Activated CD4-positive, alpha-beta T cell treated with anti-CD3 and anti-CD28 coated beads for 1 hour (primary cell): ENCODE data around the gene CYTL1.

Source experiments
- DNase-seq: peaks from one replicate; pipeline ENCODE4 v3.0.0-alpha.2; 2020

CYTL1 gene

DNA sequence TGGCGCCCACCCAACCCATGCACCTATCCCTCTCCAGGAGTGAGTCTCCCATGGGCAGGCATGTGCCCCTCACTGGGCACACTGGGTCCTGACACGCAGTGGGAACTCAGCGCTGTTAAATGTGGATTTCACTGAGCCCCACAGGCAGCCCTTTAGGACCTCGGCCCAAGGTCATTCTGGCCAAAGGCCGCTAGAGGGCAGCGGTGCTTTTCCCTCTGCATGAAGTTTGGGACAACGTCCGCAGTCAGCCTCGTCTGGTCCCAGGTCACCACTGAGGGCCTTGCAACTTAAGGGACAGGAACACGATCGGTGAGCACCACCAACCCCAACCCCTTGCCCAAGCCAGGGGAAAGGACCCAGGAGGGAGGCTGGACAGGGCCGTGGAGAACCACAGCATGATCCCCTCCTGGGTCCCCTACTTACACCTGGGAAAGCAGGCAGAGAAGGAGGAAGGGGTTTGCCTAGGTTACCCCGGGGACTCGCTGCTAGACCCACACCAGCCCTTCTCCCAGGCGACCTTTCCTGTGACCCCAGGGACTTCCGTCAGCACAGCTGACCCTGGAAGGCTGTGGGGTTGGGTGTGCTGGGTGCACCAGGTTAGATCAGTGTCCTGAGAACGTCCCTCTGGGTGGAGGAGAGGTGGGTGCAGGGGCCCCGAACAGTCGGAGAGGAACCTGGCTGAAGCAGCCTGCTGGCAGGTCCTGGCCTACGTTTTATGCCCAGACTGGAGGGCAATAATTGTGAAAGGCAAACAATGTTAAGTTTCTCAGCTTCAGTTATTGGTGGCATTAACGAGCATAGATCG is 24.0 kb downstream of the CYTL1 start:
- DNase-seq, result no peak

DNA sequence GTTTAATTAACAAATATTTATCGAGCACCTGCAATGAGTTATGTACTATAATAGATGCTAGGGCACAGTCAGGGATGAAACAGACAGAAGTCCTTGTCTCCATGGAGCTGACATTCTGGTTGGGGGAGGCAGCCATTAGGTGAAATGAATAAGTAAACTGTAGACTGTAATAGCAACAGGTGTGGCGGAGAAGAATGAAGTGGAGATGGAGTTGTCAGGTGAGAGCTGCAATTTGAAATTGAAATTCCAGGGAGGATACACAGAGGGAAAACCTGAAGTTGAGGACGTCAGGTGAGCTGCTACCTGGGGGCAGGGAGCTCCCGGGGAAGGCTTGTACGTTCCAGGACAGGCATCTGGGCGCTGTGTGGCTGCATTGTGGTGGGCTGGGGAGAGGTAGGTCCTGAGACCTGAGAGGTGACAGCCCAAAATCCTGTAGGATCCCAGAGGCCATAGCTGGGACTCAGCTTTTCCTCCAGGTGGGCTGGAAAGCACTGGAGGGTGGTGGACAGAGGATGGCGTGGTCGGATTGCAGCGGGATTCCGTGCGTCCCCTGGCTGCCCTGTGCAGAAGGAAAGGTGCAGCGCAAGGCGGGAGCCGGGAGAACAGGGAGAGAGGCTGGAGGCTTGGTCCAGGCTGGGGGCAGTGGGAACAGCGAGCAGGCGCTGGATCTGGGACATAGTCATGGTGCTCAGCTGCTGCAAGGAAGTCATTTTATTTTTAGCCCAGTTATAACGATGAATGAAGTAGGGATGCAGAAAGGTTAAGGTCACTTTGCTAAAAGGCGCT is 24.8 kb downstream of the CYTL1 start:
- no peak for DNase-seq

- no peak for DNase-seq
These were observed 26.4 kb downstream of the CYTL1 start for GRCh38 chr4:4992833-4993232.

DNA sequence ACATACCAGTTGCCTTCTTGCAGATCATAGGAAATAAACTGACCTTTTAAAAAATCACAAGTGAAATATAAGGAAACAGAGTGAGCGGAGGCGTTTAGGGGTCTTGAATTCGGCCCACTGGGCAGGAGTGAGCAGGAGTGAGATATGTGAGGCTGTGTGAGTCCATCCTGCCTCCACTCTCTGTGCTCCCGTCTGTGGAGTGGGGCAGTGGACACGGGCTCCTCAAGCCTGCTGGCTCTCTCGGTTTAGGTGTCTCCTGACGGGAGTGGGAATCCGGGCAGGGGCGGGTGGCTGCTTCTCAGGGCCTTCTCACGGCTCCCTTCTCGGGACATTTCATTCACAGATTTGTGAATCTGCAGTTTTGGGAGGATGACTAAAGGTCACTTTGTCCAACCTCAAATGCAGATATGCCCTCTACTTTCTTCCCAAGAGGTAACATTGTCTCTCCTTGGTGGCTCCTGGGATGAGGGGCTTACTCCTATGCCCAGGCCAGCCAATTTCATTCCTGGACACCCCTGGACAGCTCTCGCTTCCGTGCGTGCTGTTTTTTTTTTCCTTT is 27.6 kb downstream of the CYTL1 start:
- no peak for DNase-seq

GRCh38 chr4:4990857-4991540 is 28.3 kb downstream of the CYTL1 start:
- DNase-seq, result no peak

DNA sequence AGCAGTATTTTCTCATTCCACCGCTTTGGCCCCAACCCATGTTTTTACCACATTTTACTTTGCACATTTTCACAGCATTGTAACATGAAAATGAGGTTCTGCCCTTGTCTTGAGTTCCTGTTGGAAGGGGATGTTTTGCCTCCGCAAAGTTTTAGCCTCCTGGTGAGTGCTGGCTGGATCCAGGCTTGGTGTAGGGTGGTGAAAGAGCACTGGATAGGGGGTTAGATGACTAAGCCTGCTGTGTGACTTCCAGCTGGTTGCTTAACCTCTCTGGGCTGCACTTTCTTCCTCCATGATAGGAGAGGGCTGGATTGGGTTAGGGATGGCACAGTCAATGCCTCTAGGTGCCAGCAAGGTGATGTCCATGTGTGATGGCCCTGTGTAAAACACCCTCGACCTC is 28.9 kb downstream of the CYTL1 start:
- DNase-seq, result no peak

- no peak for DNase-seq
These were observed 30.1 kb downstream of the CYTL1 start for GRCh38 chr4:4989083-4989622.

GRCh38 chr4:4987656-4988055 is 31.6 kb downstream of the CYTL1 start:
- DNase-seq, result no peak

DNA sequence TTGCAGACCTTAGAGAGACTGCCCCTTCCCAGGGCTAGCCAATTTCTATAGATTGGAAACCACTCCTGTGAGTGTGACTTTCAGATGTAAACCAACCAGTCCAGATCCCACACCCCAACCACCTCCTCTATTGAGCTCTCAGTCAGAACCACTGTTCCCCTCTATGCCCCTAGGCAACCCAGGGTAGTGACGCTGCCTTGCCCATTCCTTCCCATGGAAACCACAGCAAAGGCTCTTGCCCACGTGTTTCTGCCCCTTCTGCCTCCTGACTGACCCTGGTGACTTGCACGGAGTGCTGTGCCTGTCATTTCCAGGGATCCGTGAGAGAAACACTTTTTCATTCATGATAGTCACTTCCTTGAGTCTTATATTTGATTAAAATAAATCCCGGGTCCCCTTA is 32.4 kb downstream of the CYTL1 start:
- DNase-seq, result no peak

DNA sequence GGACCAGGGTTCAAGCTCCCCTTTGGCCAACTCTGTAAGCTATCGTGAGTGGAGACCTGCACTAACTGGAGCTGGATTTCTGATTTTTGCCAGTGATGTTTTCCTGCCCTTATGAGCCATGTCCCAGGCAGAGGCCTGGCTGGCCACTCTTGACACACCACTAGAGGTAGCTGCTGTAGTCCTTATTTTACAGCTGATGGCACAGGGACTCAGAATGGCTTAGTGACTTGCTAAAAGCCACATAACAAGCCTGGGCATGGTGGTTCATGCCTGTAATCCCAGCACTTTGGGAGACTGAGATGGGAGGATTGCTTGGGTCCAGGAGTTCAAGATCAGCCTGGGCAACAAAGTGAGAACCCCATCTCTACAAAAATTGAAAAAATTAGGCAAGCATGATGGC is 33.4 kb downstream of the CYTL1 start:
- DNase-seq, result no peak

GRCh38 chr4:4985036-4985435 is 34.2 kb downstream of the CYTL1 start:
- DNase-seq, result no peak

DNA sequence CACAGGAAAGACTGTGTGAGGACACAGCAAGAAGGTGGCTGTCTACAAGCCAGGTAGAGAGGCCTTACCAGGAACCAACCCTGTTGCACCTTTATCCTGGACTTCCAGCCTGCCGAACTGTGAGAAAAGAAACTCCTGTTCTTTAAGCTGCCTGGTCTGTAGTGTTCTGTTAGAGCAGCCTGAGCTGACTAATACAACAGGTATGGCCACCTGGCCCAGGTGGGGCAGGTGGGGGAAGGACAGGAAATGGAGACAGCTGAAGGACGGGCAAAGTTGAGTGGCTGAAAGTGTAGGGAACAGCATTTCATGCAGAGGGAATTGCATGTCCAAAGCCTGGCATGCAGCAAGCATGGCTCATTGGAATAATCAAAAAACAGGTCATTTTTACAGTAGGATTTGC is 35.1 kb downstream of the CYTL1 start:
- DNase-seq, result no peak

GRCh38 chr4:4981827-4982226 is 37.4 kb downstream of the CYTL1 start:
- no peak for DNase-seq

- DNase-seq, result no peak
These were observed 37.8 kb downstream of the CYTL1 start for GRCh38 chr4:4981427-4981826.

GRCh38 chr4:4980621-4981230 is 38.5 kb downstream of the CYTL1 start:
- DNase-seq, result no peak

DNA sequence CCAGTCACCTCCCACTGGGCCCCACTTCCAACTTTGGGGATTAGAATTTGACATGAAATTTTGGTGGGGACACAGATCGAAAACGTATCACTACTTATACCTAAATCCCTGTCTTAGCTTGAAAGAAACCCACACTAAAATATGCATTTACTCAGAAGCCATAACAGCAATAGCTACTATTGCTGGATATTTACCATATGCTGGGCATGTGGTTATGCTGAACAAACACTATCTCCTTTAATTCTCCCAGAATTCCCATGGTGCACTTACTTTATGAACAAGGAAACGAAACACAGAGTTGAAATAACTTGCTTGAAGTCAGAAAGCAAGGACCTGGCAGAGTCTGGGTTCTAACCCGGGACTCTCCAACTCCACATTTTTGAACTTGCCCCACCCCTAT is 39.3 kb downstream of the CYTL1 start:
- DNase-seq, result no peak

- DNase-seq, result no peak
These were observed 44.5 kb downstream of the CYTL1 start for GRCh38 chr4:4974727-4975126.

- no peak for DNase-seq
These were observed 47.5 kb downstream of the CYTL1 start for GRCh38 chr4:4971796-4972195.

DNA sequence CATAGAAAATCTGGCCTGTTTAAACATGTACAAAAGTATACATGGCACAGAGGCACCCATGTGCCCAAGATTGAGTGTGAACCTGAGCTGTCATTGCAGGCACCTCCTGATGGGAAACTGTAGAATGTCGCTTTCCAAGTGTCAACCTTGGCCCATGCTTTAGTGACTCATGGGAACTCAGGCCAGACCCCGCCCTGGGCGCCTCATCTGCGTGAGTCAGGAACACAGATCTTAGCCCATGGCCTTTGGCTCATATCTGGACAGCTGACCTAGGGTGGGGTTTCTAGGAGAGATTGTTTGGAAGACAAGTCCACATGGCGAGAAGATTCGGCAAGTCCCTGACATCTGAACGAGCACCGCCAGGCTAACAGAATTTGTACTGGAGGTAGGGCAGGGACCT is 50.0 kb downstream of the CYTL1 start:
- no peak for DNase-seq

- no peak for DNase-seq
These were observed 51.0 kb downstream of the CYTL1 start for GRCh38 chr4:4968161-4968725.
